NCI-H146 treated with DMSO at 0.1 percent for 48 hours (cell line): ENCODE data around the gene CACNA1E.

Experiments
- DNase-seq: peaks from one replicate; lab custom pipeline; 2025; ENCODE audit not compliant: unreplicated experiment; lab: John Stamatoyannopoulos, UW

Gene CACNA1E

GRCh38 chr1:181482521-181483284 is 614 bp upstream of the CACNA1E start:
- DNase-seq, result no peak

GRCh38 chr1:181484821-181485220 is 1.5 kb downstream of the CACNA1E start:
- no peak for DNase-seq

DNA sequence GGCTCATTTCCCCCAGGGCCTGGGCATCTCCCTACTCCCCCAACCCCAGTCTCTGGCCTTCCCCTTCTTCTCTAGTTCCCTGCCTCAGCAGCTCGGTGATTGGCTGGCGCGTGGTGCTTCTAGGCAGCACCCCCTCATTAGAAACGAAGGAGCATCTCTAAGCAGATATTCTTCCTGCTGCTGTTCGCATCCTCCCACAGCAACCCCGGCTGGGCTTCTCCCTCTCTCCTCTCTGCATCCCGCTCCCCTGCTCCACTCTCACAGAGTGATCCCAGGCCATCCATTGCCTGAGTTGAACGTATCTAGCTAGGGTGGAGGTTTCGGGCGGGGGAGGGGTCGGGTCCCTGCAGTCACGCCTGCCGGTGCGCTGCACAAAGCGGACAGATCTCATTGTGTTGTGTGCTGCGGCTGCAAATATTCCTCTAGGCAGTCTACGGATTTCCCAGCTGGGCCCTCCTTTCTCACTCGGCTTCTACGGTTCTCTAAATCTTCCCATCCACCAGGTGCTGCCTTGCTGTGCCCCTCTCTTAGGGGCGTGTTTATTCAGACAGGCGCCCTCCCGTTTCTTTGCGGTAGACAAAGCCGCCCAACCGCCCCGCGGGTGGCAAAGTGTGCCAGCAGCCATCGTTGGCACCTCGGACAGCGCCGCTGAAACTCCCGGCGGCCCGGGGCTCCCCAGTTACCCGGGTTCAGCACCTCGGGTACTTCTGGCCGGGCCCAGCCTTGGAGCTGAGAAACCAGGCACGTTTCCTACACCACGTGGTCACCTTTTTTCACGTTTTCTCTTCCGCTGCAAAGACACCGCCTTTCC is 2.2 kb downstream of the CACNA1E start:
- peak; percentile 73 for DNase-seq

DNA sequence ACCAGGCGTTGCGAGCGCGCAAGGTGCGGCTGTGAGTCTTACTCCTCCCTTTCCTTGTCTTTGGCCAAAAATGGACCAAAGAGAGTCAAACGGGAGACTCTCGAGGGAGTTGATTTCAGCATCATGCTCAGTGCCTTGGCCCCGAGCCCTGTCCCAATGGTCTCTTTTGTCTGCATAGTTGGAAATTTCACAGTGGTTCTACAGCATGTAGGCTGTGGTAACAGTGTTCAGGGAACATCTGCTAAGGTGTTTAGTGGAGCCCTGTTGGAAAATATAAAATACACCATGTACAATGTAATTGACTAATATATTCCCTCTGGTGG is 2.7 kb downstream of the CACNA1E start:
- no peak for DNase-seq

DNA sequence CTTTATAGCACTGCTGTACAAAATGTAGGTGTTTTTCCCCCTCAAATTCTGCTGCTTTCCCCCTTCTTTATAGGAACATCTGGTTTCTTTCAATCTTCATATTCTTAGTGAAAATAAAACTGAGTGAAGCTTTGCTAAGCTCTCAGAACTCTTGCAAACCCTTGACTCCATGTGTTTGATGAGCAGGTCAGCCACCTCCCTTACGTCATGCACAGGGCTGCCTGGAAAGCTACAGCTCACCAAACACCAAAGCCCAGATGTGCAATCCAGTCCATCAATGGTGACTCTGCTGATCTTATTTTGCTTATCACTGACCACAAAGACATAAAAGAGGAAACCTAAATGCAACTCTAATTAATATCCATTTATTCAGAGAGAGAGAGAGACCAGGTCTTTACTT is 5.5 kb downstream of the CACNA1E start:
- DNase-seq, result no peak

- DNase-seq, result no peak
Measured at GRCh38 chr1:181490276-181490675, 7.0 kb downstream of the CACNA1E start.

GRCh38 chr1:181490740-181491712 is 7.7 kb downstream of the CACNA1E start:
- DNase-seq, result no peak

- DNase-seq, result no peak
Measured at GRCh38 chr1:181493166-181493565, 9.8 kb downstream of the CACNA1E start.

DNA sequence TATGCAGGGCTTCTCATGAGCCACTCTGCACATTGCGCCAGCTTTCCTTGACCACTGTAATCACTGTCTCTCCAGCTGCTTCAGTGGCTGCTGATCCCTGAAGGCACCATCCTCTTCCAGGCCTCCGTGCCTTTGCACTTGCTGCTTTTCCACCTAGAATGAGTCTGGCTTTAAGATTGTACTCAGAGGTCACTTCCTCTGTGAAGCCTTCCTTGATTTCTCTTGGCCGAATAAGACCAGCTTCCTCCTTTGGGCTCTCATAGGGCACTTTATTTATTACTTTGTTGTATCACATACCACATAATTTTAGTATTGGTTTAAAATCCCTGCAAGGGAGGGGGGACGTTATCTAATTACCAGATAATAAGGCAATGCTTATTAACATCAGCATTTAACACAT is 10.6 kb downstream of the CACNA1E start:
- no peak for DNase-seq

- no peak for DNase-seq
Measured at GRCh38 chr1:181496759-181497158, 13.4 kb downstream of the CACNA1E start.

- no peak for DNase-seq
Measured at GRCh38 chr1:181497870-181498269, 14.6 kb downstream of the CACNA1E start.

DNA sequence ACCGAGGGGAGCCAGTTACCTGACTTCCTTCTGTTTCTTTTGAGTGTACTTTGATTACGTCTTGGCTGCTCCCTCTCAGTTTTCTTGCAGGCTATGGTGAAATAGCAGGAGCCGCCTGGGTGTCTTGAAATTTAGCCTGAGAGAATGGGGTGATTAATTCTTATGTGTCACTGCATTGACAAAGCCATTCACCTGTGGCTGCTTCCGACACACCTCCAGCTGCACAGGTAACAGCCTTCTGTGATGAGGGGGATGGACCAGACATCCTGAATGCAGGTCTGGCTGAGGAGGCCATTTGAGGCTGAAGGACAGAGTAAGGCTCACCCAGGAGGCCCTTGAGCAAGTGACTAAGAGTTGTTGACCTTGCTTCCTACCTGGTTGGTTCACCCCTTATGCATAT is 16.5 kb downstream of the CACNA1E start:
- no peak for DNase-seq

GRCh38 chr1:181500636-181501035 is 17.3 kb downstream of the CACNA1E start:
- no peak for DNase-seq

DNA sequence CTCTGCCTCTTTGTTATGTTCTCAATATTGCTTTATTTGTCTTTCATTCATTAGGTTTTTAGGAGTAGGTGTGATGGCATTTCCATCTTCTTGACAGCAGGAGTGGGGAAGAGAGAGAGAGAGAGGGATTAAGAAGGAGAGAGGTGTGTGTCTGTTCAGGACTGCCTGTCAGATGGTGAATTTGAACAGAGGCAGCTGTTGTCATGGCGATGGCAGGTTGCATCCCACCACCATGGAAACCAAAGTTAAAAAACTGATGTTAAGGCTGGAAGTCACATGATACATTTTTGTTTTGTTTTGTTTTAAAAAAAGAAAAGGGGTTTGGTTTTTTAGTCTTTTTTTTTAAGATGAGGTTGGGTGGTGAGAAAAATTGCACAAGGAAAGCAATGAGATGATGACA is 18.3 kb downstream of the CACNA1E start:
- DNase-seq, result no peak

- DNase-seq, result no peak
Measured at GRCh38 chr1:181503171-181503810, 20.0 kb downstream of the CACNA1E start.

DNA sequence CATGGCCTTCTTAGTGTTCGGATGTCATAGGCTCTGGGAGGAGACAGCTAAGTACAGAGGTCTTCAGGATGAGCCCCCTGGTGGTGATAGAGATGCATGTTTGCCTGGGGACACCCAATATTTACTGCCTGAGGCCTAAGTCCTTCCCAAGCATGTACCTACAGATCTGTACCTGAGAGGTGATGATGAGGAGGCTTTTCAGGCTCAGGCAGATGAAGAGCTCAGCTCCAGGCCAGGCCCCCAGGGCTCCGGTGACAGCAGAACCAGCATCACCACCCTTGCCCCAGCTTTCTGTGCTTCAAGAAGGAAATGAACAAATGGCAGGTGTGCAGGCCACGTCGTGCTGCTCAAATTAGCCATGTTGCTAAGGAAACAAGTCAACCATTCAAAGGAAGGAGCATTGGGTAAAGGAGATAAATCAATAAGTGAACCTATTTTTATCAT is 21.1 kb downstream of the CACNA1E start:
- DNase-seq, result peak; percentile 97

GRCh38 chr1:181506563-181507353 is 23.4 kb downstream of the CACNA1E start:
- no peak for DNase-seq

DNA sequence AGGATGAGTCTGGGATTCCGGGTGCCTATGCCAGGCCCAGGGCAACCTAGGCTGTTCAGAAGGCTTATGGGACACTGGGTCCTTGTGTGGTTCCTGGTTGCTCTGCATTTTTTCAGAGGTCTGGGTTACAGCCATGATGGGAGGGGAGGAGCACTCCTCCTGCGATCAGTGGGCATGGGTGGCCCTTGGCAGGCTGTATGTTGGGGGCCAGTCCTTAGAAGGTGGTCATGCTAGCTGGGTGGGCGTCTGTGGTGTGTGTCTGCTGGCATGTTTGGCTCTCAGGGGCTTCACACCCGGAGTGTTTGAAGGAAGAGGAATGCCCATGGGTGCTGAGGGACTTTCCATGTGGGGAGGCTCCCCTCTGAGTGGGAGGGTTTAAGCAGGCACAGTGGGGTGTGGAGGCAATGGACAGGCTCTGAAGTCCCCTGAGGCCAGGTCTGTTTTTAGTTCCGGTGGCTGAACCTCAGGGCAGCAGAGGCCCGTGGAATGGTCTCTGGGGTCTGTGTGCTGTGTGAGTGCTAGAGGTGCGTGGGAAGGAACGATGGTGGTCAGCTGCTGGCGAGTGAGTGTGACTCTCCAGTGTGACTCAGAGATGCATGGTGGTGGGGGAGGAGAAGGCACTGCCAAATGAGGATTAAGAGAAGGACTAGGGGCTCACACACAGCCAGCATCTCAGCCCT is 25.3 kb downstream of the CACNA1E start:
- DNase-seq, result no peak

- DNase-seq, result no peak
Measured at GRCh38 chr1:181513786-181514297, 30.5 kb downstream of the CACNA1E start.
